Mesenchymal stem cell (in vitro differentiated cells and primary cell): ENCODE measurements around the gene TEX54. TPM values are rescaled to one million over a fixed set of nuclear protein-coding genes. Genes with fewer than 3 reads are reported as not detected.

Experiments used
- small RNA-seq: library from polyadenylated mRNA; stranded (forward); fragments of <200 nt; extraction: miRNeasy Mini kit (QIAGEN cat#:217004); gene quantifications from one replicate; pipeline ENCODE3, GENCODE V24; 2013; ENCODE audit warnings: low read depth

TEX54 gene

Small RNA genes lying within 50 kb of the gene (small RNA-seq; reads per million reads assigned to genes)
- gene MIR6514 (7.2 reads per million, percentile 69 among the genes with 10 or more reads in this experiment), gene RF00099 (not detected), gene RNU6-118P (not detected), gene SNORD22 (not detected), gene SNORD26 (not detected), gene SNORD27 (not detected), gene SNORD28 (not detected), gene SNORD30 (98.4 reads per million, percentile 92 among the genes with 10 or more reads in this experiment)
